Endothelial cell of umbilical vein (primary cell): ENCODE measurements around the gene SPATA31E1. TPM values are rescaled to one million over a fixed set of nuclear protein-coding genes. Genes with fewer than 3 reads are reported as not detected.

Experiments used
- BruUV-seq: library from RNA; stranded (reverse); fragments of 400-500 nt; replicated peaks from 2 replicates; lab custom pipeline; 2021; lab: Mats Ljungman, UMichigan
- CTCF ChIA-PET: fragments of 300-600, 350-600 bp; sonication (Branson Sonifier 250); formaldehyde crosslinking; loops from one replicate; lab custom pipeline; 2021; ENCODE audit warnings: antibody characterized with exemption, inconsistent platforms; lab: Charles Lee
- POLR2A ChIA-PET: fragments of 300-600, 350-600 bp; sonication (Branson Sonifier 250); formaldehyde crosslinking; loops from one replicate; lab custom pipeline; 2021; ENCODE audit warnings: antibody characterized with exemption, inconsistent platforms; lab: Charles Lee
- DNase-seq: peaks from one replicate; pipeline ENCODE4 v3.0.0-alpha.2; 2011; ENCODE audit warnings: low read depth, low spot score
- FAIRE-seq: peaks from 2 replicates; lab custom pipeline; 2011; peaks lifted over from hg19 to GRCh38; lab: Jason Lieb, UNC
- H2AFZ ChIP-seq: 2 replicates; pipeline ENCODE4 v1.6.0; 2012; ENCODE audit warnings: low read depth, low read length, control low read depth, inconsistent platforms
- H3K27ac ChIP-seq: 2 replicates; pipeline ENCODE4 v1.5.1; 2011; ENCODE audit warnings: low read depth, mild to moderate bottlenecking, control low read depth, low read length, moderate library complexity; ENCODE audit not compliant: insufficient read depth
- H3K27me3 ChIP-seq, 2 experiments: 2 replicates each; pipeline versions ENCODE4 v1.6.0 to v1.6.1; 2011; ENCODE audit warnings: low read length in 2 of 2, mixed read lengths in 1 of 2; ENCODE audit not compliant: control insufficient read depth in 2 of 2, insufficient read depth in 2 of 2
- H3K36me3 ChIP-seq, 2 experiments: 2 replicates in 1 of 2; 3 replicates in 1 of 2; pipeline ENCODE4 v1.5.1; 2011; ENCODE audit warnings: low read length in 2 of 2, mild to moderate bottlenecking in 1 of 2, moderate library complexity in 1 of 2; ENCODE audit not compliant: control insufficient read depth in 2 of 2, insufficient read depth in 2 of 2; ENCODE audit errors: extremely low read depth in 1 of 2
- H3K4me1 ChIP-seq: 3 replicates; pipeline ENCODE4 v1.5.1; 2011; ENCODE audit warnings: mild to moderate bottlenecking, low read length; ENCODE audit not compliant: control insufficient read depth, insufficient read depth; ENCODE audit errors: extremely low read depth
- H3K4me2 ChIP-seq: 2 replicates; pipeline ENCODE4 v1.6.1; 2011; ENCODE audit warnings: low read length, control low read depth, mixed read lengths; ENCODE audit not compliant: insufficient read depth
- H3K4me3 ChIP-seq, 3 experiments: fragments of 200-600 bp in 1 of 3; sonication (generic), shearing (Covaris generic) in 1 of 3; replicated peaks in 1 of 3; 2 replicates each; pipeline ENCODE4 v1.5.1; 2011 to 2016; ENCODE audit warnings: control low read depth in 3 of 3, low read length in 3 of 3, mild to moderate bottlenecking in 2 of 3, inconsistent platforms in 1 of 3, low read depth in 1 of 3, moderate library complexity in 1 of 3; ENCODE audit not compliant: insufficient read depth in 1 of 3
- H3K79me2 ChIP-seq: 2 replicates; pipeline ENCODE4 v1.6.0; 2012; ENCODE audit warnings: low read length, inconsistent platforms; ENCODE audit not compliant: control insufficient read depth, insufficient read depth
- H3K9ac ChIP-seq: replicated peaks from 2 replicates; pipeline ENCODE3; 2011; ENCODE audit warnings: low read length, control low read depth; ENCODE audit not compliant: insufficient read depth; ENCODE audit errors: extremely low read depth
- H3K9me1 ChIP-seq: replicated peaks from 3 replicates; pipeline ENCODE4 v1.6.0; 2011; ENCODE audit warnings: mild to moderate bottlenecking, low read length; ENCODE audit not compliant: control insufficient read depth, insufficient read depth; ENCODE audit errors: extremely low read depth
- H3K9me3 ChIP-seq: replicated peaks from 2 replicates; pipeline ENCODE4 v1.5.1; 2012; ENCODE audit warnings: low read length, inconsistent platforms; ENCODE audit not compliant: control insufficient read depth, insufficient read depth
- H4K20me1 ChIP-seq: replicated peaks from 2 replicates; pipeline ENCODE3; 2011; ENCODE audit warnings: mild to moderate bottlenecking, low read length; ENCODE audit not compliant: control insufficient read depth, insufficient read depth; ENCODE audit errors: extremely low read depth
- CTCF ChIP-seq, 2 donors: IDR thresholded peaks; 1 replicate in 1 of 2; 2 replicates in 1 of 2; pipeline ENCODE4 v1.5.1; 2011; ENCODE audit warnings: low read length in 2 of 2, mild to moderate bottlenecking in 2 of 2, moderate library complexity in 2 of 2, control low read depth in 1 of 2, inconsistent platforms in 1 of 2, low read depth in 1 of 2; ENCODE audit not compliant: insufficient read depth in 1 of 2; ENCODE audit errors: extremely low read depth in 1 of 2
- EZH2 ChIP-seq: IDR thresholded peaks from 2 replicates; pipeline ENCODE4 v1.6.1; 2012; ENCODE audit warnings: borderline replicate concordance, low read depth, mild to moderate bottlenecking, moderate library complexity, low read length, inconsistent platforms; ENCODE audit not compliant: severe bottlenecking
- FOS ChIP-seq: IDR thresholded peaks from 2 replicates; pipeline ENCODE4 v1.6.1; 2011; ENCODE audit warnings: mild to moderate bottlenecking, low read length, moderate library complexity, borderline replicate concordance; ENCODE audit not compliant: insufficient read depth
- GATA2 ChIP-seq: IDR thresholded peaks from 2 replicates; pipeline ENCODE4 v1.7.0; 2011; ENCODE audit warnings: low read depth, mild to moderate bottlenecking, moderate library complexity, mixed read lengths, low read length; ENCODE audit not compliant: insufficient read length, insufficient read depth
- MAX ChIP-seq: IDR thresholded peaks from 2 replicates; pipeline ENCODE4 v1.6.1; 2011; ENCODE audit not compliant: insufficient read depth, insufficient read length
- POLR2A ChIP-seq: IDR thresholded peaks from 2 replicates; pipeline ENCODE4 v1.6.1; 2012; ENCODE audit warnings: low read depth, mild to moderate bottlenecking, control low read depth, low read length
- POLR2AphosphoS5 ChIP-seq: IDR thresholded peaks from 2 replicates; pipeline ENCODE4 v1.6.1; 2012; ENCODE audit warnings: low read depth, mild to moderate bottlenecking, control low read depth, low read length, moderate library complexity; ENCODE audit not compliant: insufficient read depth
- dilution Hi-C: fragments of 300-500 bp; cut with MboI; formaldehyde crosslinking; loops from one replicate; pipeline ENCODE4 v1.15.0; 2019; ENCODE audit warnings: low sequenced_read_pairs; ENCODE audit not compliant: extremely low pct_ligation_motif_present
- intact Hi-C: fragments of 100-400 bp; cut with micrococcal nuclease; formaldehyde crosslinking; loops from one replicate; pipeline ENCODE4 v1.10.0; 2022
- polyA plus RNA-seq, 4 experiments: library from polyadenylated mRNA; depleted of rRNA in 3 of 4; stranded (reverse) in 3 of 4; unstranded in 1 of 4; fragments of >200 nt; gene quantifications; 2 replicates each; pipeline versions ENCODE4 v1.2.1 to v1.2.3, GENCODE V29; 2011 to 2012; ENCODE audit warnings: missing spikeins in 1 of 4
- total RNA-seq: library from RNA; stranded (reverse); gene quantifications from 2 replicates; pipeline ENCODE4 v1.2.3, GENCODE V29; 2021

Gene SPATA31E1
- total and polyA plus RNA-seq, 2 donors (not counting 3 experiments of a cell fraction or from before 2014, with no cell fraction given) = not detected

GRCh38 chr9:87842878-87843585, 39.6 kb upstream of the SPATA31E1 start:
- no peak overlapping the region for H3K9ac ChIP-seq

More at GRCh38 chr9:87842878-87843585, 39.6 kb upstream of the SPATA31E1 start:
- no peak overlapping the region for H3K4me3 ChIP-seq
- FAIRE-seq = no peak
- no TSS peak for BruUV-seq
- H4K20me1 ChIP-seq = no peaks in the 10 kb centered on the region
- no peaks in the 10 kb centered on the region for H3K9me1 ChIP-seq
- CTCF ChIA-PET = no interaction called here
- H2AFZ ChIP-seq = no peak overlapping the region
- no peaks in the 10 kb centered on the region for H3K79me2 ChIP-seq
- H3K27ac ChIP-seq = no peak overlapping the region
- TF ChIP-seq MAX (no peak), FOS (no peak), CTCF (IDR thresholded peaks at IDR 0.05; ENCODE audit: extremely low read depth in 1 of 2, insufficient read depth in 1 of 2, low read depth in 1 of 2, low read length in 2 of 2) (no peak), EZH2 (no peak), POLR2AphosphoS5 (no peak), GATA2 (no peak), POLR2A (no peak)
- no peaks in the 10 kb centered on the region for H3K36me3 ChIP-seq
- intact Hi-C loops (no loop called here), dilution Hi-C loops (no loop called here)
- H3K4me2 ChIP-seq = no peak overlapping the region
- H3K4me1 ChIP-seq = no peaks in the 10 kb centered on the region
- no peak for DNase-seq
- H3K27me3 ChIP-seq = peaks cover 0 to 2% of the 10 kb centered on the region in 2 experiments
- POLR2A ChIA-PET = no interaction called here
- H3K9me3 ChIP-seq = no peaks in the 10 kb centered on the region
